ENCODE measurements around the gene C1orf50.

C1orf50 gene

DNA sequence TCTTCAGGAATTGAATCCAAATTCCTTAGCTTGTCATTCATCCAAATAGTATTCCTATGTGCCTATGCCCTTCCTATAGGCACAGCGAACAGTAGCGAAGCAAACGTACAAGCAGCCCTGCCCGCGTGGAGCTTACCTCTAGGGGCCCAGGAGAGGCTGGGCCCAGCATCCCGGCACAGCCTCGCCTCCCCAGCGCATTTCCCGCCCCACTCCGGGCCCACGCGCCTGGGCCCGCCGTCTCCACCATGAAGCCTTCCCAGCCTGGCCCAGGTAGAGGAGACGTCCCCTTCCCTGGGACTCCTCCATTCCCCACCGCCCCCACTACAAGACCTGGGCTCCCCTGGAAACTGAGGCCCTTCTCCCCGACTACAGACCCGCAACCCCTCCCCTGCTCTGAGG is 17.5 kb downstream of the C1orf50 start:
- in situ Hi-C loops (cut with MboI; ENCODE audit: low pct_unique_long_range_greater_than_20kb, low sequenced_read_pairs, unreplicated experiment) = no loop called here
- no peak for DNase-seq (ENCODE audit: low spot score)
- TF ChIP-seq, protein P1, sequence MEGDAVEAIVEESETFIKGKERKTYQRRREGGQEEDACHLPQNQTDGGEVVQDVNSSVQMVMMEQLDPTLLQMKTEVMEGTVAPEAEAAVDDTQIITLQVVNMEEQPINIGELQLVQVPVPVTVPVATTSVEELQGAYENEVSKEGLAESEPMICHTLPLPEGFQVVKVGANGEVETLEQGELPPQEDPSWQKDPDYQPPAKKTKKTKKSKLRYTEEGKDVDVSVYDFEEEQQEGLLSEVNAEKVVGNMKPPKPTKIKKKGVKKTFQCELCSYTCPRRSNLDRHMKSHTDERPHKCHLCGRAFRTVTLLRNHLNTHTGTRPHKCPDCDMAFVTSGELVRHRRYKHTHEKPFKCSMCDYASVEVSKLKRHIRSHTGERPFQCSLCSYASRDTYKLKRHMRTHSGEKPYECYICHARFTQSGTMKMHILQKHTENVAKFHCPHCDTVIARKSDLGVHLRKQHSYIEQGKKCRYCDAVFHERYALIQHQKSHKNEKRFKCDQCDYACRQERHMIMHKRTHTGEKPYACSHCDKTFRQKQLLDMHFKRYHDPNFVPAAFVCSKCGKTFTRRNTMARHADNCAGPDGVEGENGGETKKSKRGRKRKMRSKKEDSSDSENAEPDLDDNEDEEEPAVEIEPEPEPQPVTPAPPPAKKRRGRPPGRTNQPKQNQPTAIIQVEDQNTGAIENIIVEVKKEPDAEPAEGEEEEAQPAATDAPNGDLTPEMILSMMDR (IDR thresholded peaks at IDR 0.05; ENCODE audit: extremely low read depth, insufficient read depth, missing control alignments) = no peak

DNA sequence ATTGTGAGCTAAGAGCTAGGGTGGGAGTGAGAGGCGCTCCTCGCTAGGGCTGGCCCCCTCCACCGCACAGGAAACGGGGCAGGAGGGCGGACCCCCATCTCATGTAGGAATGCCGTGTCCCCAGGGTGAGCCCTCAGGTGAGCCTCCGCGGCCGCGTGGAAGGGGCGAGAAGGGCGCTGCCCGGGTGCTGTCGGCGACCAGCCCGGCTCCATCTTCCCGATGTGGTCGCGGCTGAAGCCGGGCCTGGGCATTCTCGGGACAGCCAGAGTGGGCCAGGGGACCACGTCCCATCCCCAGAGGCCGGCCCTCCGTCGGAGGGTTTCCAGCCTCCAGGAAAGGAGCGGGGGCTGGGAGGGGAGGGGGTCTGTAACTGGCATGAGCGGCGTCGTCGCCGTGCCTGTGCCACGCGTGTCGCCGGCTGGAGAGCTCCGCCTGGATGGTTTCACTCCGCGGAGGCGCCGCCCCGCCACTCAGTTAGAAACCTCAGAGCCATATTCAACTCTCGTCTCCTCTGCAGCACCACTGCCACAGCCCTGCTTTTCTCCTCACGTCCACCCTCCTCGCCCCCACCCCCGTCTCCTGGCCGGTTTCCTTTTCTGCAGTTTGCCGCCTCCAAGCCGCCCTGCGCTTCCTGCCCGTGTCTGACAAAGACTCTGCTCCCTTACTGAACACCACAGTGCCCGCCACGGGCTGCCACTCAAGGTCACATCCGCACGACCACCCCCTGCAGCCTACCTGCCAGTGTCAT is 18.1 kb downstream of the C1orf50 start, which contains the start of gene TMEM269:
Gene TMEM269, plus strand, starts transcription at position 46 of the 748 bp plus-strand sequence. CDS start 4,903 bp downstream, outside the sequence.
- in situ Hi-C loops (cut with MboI; ENCODE audit: low pct_unique_long_range_greater_than_20kb, low sequenced_read_pairs, unreplicated experiment) = no loop called here
- peak; percentile 48 for DNase-seq (ENCODE audit: low spot score)
- TF ChIP-seq, protein P1 (IDR thresholded peaks at IDR 0.05; ENCODE audit: extremely low read depth, insufficient read depth, missing control alignments) = no peak

DNA sequence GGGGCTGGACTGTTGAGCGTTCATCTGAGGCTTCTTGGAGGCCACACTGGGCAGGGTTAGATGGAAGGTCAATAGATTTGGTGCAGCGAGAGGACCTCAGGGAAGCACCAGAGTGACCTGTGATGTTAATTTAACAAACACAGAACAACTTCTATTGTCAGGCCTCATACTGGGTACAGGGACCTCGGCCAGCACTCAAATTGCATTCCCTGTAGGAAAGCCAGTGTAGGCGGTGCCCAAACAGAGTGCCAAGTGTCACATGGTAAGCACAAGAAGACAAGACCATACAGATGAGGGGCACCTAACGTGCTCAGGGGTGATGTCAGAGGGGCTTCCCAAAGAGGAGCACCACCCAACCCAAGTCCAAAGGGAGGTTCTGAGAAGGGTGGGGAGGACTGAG is 19.0 kb downstream of the C1orf50 start:
- in situ Hi-C loops (cut with MboI; ENCODE audit: low pct_unique_long_range_greater_than_20kb, low sequenced_read_pairs, unreplicated experiment) = no loop called here
- no peak for DNase-seq (ENCODE audit: low spot score)
- TF ChIP-seq, protein P1 (IDR thresholded peaks at IDR 0.05; ENCODE audit: extremely low read depth, insufficient read depth, missing control alignments) = no peak

- in situ Hi-C loops (cut with MboI; ENCODE audit: low pct_unique_long_range_greater_than_20kb, low sequenced_read_pairs, unreplicated experiment) = no loop called here
- TF ChIP-seq, protein P1 (IDR thresholded peaks at IDR 0.05; ENCODE audit: extremely low read depth, insufficient read depth, missing control alignments) = no peak
- DNase-seq (ENCODE audit: low spot score) = no peak
These were observed 21.0 kb downstream of the C1orf50 start for GRCh38 chr1:42788021-42788420.

DNA sequence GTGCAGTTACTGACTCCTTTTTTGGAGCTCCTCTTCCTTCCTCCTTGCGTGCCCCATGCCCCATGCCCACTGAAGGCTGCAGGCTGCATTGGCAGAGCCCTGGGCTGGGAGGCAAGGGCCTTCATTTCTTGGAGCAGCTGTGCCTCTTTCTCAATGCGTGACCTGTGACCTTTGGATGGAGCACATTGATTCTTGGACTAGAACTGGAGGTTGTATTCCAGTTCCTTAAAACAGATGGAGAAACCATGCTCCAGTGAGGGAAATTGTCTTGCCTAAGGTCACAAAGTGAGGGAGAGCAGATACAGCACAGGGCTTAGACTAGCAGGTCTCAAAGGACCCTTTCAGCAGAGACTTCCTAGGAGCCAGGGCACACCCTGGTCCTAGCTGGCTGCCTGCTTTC is 26.8 kb downstream of the C1orf50 start:
- in situ Hi-C loops (cut with MboI; ENCODE audit: low pct_unique_long_range_greater_than_20kb, low sequenced_read_pairs, unreplicated experiment) = no loop called here
- DNase-seq (ENCODE audit: low spot score) = no peak
- TF ChIP-seq, protein P1 (IDR thresholded peaks at IDR 0.05; ENCODE audit: extremely low read depth, insufficient read depth, missing control alignments) = no peak

DNA sequence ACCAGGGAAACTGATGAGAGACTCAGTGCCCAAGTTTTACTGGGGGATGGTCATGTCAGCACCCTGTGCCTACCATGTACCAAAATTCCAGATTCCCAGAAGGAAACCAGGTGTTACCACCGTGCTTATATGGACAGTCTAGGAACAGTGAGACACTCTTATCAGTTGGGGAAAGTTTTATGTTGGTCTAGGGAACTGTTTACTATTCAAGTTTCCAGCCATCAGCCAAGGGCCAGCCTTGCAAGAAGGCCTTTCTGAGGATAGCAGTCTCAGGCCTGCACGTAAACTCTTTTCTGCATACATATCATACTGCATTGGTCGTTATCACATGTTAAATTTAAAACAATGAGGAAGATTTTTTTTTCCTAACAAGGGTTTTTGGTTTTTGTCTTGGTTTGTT is 30.4 kb downstream of the C1orf50 start:
- TF ChIP-seq, protein P1 (IDR thresholded peaks at IDR 0.05; ENCODE audit: extremely low read depth, insufficient read depth, missing control alignments) = no peak
- in situ Hi-C loops (cut with MboI; ENCODE audit: low pct_unique_long_range_greater_than_20kb, low sequenced_read_pairs, unreplicated experiment) = no loop called here
- DNase-seq (ENCODE audit: low spot score) = no peak

Measured in GM13977 (cell line).